ENCODE data around the gene PCBP3. TPM values are rescaled to one million over a fixed set of nuclear protein-coding genes. Genes with fewer than 3 reads are reported as not detected.
A peak's percentile ranks its signal among the peaks of the same experiment; 100 is the strongest.
"Not testable (repeated sequence)": the region's sequence is repeated elsewhere in the genome, so short reads cannot be mapped to it uniquely, and the experiment has no call there.

The PCBP3 gene
- total RNA-seq, 1 donor from 2014 or later: 0.72 TPM

GRCh38 chr21:45952974-45953373, 309.4 kb downstream of the PCBP3 start:
- no peak for ATAC-seq

- peak; percentile 30 for ATAC-seq
Observed at GRCh38 chr21:45954261-45954660, 310.7 kb downstream of the PCBP3 start.

DNA sequence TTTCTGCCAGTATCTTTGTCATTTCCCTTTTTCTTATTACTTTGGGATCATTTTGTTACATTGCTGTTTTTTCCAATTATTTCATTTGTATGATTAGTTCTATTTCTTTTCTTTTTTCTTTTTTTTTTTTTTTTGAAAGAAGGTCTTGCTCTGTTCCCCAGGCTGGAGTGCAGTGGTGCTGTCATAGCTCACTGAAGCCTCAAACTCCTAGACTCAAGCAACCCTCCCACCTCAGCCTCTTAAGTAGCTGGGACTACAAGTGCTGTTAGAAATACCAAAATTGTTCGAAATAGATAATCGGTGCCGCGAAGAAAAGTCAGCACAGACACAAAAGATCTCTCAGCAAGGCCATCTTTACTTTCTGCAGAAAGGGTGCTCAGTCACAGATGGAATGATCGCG, 311.4 kb downstream of the PCBP3 start:
- no peak for ATAC-seq

- ATAC-seq: no peak
Observed at GRCh38 chr21:45957551-45957950, 314.0 kb downstream of the PCBP3 start.

DNA sequence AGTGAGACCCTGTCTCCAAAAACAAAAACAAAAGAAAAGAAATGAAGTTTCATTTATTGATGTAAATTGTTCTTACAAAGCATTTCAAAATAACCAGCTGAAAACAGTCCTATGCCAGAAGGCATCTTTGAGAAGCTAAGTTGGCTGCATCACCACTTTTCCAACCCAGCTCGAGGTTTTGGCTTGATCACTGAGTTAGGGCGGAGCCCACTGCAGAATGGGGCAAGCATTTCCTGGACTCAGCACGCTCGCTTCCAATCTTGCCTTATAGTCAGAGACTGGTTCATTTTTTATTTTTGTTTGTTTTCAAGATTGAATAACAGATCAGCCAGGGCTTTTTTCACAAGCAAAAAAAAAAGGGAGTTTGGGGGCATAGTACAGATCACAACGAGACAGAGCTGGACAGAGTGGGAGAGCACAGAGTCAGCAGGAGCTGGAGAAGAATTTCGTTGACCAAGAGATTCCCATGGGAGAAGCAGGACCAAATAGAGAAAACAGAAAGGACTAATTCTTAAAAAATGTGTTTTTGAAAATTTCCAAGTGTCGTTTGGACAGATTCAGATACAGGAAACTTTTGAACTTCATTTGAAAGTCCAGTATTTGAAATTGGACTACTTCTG, 314.6 kb downstream of the PCBP3 start:
- peak; percentile 28 for ATAC-seq

GRCh38 chr21:45959182-45959581, 315.7 kb downstream of the PCBP3 start:
- no peak for ATAC-seq

- ATAC-seq: peak; percentile 22
Observed at GRCh38 chr21:45959779-45960390, 316.4 kb downstream of the PCBP3 start.

DNA sequence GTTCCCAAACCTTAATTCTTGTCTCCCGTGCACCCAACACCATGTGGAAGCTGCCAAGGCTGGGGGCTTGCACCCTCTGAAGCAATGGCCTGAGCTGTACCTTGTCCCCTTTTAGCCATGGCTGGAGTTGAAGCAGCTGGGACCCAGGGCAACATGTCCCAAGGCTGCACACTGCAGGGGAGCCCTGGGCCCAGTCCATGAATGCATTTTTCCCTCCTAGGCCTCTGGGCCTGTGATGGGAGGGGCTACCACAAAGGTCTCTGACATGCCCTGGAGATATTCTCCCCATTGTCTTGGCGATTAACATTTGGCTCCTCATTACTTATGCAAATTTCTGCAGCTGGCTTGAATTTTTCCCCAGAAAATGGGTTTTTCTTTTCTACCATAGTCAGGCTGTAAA, 317.9 kb downstream of the PCBP3 start:
- ATAC-seq: not testable (repeated sequence)

DNA sequence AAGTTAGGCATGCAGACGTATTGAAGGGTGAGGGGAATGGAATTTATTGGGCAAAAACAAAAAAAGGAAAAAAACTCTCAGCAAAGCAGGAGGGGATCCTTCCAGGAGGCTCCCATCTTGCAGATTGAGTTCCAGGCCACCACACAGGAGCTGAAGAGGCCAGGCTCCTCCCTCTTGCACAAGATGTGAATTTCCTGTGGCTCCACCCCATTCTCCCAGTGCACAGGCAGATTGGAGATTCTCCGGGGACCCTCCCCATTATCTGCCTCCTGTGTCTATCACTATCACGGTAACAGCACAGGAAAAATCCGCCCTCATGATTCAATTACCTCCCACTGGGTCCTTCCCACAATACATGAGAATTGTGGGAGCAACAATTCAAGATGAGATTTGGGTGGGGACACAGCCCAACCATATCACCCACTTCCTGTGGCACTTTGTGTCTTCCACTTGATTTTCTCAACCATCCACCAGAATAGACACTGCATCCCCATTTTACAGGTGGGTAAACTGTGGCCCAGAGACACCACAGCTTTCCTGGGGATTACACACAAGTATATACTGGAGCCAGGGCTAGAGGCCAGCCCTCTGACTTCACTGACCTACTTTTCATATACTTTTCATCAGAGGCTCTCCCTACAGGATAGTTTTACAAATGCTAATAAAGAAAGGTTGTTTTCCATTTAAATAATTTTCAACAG, 319.2 kb downstream of the PCBP3 start:
- ATAC-seq: no peak

GRCh38 chr21:45963232-45963570, 319.7 kb downstream of the PCBP3 start:
- ATAC-seq: no peak

GRCh38 chr21:45964649-45965048, 321.1 kb downstream of the PCBP3 start:
- ATAC-seq: no peak

GRCh38 chr21:45965084-45965809, 321.7 kb downstream of the PCBP3 start:
- no peak for ATAC-seq

DNA sequence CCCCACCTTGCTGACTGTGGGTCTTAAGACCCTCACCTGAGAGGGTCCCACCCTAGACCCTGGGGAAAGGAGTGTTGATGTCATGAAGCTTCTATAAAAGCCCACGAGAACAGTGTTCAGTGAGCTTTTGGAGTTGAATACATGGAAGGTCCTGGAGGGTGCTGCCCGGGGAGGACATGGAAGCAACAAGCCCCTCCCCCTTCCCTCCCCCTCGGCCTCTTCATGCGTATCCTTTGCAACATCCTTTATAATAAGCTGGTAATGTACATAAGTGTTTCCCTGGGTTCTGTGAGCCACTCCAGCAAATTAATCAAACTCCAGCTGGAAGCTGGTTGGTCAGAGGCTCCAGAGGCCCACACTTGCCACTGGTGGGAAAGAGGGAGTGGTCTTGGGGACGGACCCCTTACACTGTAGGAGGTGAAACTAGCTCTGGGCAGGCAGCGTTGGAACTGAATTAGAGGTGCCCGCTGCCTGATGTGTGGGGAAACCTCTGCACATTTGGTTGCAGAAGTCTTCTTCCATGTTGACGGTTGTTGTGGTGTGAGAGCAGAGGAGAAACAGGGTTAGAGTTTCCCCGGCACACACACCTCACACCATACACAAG, 323.4 kb downstream of the PCBP3 start:
- no peak for ATAC-seq

DNA sequence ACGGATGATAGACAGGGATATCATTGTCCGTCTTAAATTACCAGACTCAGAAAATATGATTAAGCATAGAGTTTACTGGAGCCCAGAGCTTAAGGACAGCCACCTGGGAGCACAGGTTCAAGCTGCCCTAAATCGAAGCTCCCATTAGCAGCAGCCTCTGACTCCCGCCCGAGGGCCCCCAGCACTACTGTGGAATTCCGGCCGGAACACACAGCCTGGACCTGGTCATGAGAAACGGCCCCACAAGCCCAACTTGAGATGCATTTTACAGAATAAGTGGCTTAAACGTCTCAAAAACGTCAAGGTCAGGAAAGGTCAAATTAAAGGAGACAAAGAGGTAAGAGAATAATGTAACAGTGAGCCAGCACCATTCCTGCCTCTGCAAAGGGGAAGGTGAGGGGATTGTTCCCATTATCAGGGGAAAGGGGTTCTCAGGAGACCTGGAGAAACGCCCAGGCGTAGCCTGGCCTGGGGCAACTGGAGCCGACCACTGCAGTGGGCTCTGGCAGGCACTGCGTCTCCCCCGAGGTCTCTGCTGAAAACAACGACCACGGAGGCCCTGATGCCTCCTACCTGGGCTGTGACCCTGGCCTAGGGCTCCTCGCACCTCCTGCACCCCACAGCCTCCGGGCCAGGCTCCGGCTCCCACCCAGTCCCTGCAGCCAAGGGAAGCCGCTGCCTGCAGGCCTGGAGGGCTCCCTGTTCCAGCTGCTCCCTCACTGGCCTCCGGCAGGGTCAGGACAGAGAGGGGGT, 326.6 kb downstream of the PCBP3 start:
- no peak for ATAC-seq

GRCh38 chr21:45970674-45971615, 327.4 kb downstream of the PCBP3 start:
- ATAC-seq: peak; percentile 58

DNA sequence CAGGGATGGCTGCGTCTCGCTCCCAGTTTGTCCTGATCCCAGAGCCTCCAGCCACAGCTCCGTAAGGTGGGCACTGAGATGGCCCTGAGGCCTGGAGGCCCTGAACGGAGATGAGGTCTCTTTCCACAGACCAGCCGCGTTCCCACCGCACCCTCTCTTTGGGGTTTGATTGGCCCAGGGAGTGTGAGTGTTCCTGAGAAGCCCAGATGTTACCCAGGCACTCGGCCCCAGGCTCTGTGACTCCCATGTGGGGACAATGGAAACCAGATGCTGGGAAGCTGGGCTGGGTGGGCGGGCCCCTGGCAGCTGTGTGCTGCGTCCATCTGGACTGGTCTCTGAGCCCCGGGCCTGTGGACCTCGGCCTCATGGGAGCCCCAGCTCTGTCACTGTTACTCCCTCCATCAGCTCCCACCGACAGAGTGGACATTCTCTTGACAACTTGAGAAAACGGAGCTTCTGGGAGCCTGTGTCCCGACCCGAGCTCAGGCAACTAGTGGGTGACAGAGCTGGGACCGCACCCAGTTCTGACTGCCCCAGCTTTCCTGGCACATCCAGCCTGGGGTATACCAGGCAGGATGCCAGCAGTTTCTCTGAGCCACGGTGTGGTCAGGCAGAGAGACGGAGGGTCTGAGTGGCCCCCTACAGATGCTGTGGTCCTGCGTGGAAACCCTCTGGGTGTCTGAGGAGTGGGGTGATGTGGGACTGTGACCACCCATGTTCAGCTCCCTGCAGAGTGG, 328.3 kb downstream of the PCBP3 start:
- ATAC-seq: peak; percentile 2

- no peak for ATAC-seq
Observed at GRCh38 chr21:45972353-45972715, 328.8 kb downstream of the PCBP3 start.

DNA sequence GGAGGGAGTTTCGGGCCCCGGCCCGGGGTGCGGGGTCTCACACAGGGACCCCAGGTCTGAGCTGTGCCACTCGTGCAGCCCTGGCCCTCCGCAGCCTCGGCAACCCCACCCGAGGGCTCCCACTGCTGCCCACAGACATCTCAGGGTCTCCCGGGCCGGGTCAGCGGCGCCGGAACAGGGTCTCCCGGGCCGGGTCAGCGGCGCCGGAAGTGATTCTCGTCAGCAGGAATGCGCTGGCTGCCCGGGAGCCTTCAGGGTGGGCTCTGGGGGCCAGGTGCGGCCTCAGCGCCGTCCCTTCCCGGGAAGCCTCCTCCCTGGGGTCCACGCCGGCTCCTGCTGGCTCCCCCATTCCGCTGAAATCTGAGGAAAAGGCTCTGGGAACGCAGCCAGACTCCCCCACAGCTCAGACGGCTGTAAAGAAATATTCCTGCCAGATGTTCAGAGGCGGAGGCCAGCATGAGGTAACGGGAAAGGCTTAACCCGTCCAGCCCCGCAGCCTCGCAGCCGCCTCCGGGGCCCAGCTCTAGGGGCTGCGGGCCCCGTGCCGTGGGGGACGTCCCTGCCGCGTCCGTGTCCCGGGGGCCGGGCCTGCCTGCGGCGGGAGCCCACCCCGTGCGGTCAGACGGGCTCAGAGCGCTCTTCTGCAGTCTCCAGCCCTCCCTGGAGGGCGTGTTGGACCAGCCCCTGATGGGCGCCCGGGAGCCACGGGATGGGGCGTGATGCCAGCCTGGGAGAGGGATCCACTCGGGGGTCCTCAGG, 329.4 kb downstream of the PCBP3 start:
- ATAC-seq: peak; percentile 15

- peak; percentile 41 for ATAC-seq
Observed at GRCh38 chr21:45973475-45974072, 330.0 kb downstream of the PCBP3 start.

Measured in esophagus mucosa (tissue), 1 donor.